Glutamatergic neuron (in vitro differentiated cells): ENCODE data around the gene HYAL3. TPM values are rescaled to one million over a fixed set of nuclear protein-coding genes. Genes with fewer than 3 reads are reported as not detected.

ENCODE experiments used
- DNase-seq: peaks from one replicate; pipeline ENCODE4 v3.0.0; 2022
- H3K27ac Mint-ChIP-seq: one replicate; pipeline ENCODE4 v1.8.0; 2020; ENCODE audit warnings: mild to moderate bottlenecking, mixed read lengths, inconsistent platforms; ENCODE audit not compliant: unreplicated experiment
- H3K27me3 Mint-ChIP-seq: one replicate; pipeline ENCODE4 v1.8.0; 2020; ENCODE audit warnings: mild to moderate bottlenecking, moderate library complexity, mixed read lengths, inconsistent platforms; ENCODE audit not compliant: unreplicated experiment
- H3K36me3 Mint-ChIP-seq: one replicate; pipeline ENCODE4 v1.8.0; 2020; ENCODE audit warnings: mild to moderate bottlenecking, mixed read lengths, inconsistent platforms; ENCODE audit not compliant: unreplicated experiment
- H3K4me1 Mint-ChIP-seq: one replicate; pipeline ENCODE4 v1.8.0; 2020; ENCODE audit warnings: mild to moderate bottlenecking, low read depth, mixed read lengths, inconsistent platforms; ENCODE audit not compliant: unreplicated experiment
- H3K4me3 Mint-ChIP-seq: one replicate; pipeline ENCODE4 v1.8.0; 2020; ENCODE audit warnings: mild to moderate bottlenecking, mixed read lengths, inconsistent platforms; ENCODE audit not compliant: unreplicated experiment
- H3K9me3 Mint-ChIP-seq: one replicate; pipeline ENCODE4 v1.8.0; 2020; ENCODE audit warnings: mild to moderate bottlenecking, moderate library complexity, mixed read lengths, inconsistent platforms; ENCODE audit not compliant: unreplicated experiment
- CTCF ChIP-seq: fragments of 200-600 bp; sonication (generic); IDR thresholded peaks from one replicate; pipeline ENCODE4 v1.5.0; 2021; ENCODE audit not compliant: partially characterized antibody, unreplicated experiment
- total RNA-seq: library from RNA; stranded (reverse); fragmentation: NEBNext Ultra II Directional; extraction: Animal tissue kit (Norgen Biotek cat#: 25700); gene quantifications from one replicate; pipeline ENCODE4 v1.2.1, GENCODE V29; 2021; ENCODE audit not compliant: unreplicated experiment

Gene HYAL3
- total RNA-seq, 1 donor from 2014 or later = 6.9 TPM

GRCh38 chr3:50342813-50343633, 43.8 kb upstream of the HYAL3 start:
- Mint-ChIP-seq H3K27me3 (peaks cover 27% of the 10 kb centered on the region), H3K9me3 (peaks cover 17% of the 10 kb centered on the region), H3K36me3 (peaks cover 4% of the 10 kb centered on the region), H3K4me1 (peaks cover 15% of the 10 kb centered on the region), H3K27ac (no peak overlapping the region), H3K4me3 (no peak overlapping the region)
- no peak for TF ChIP-seq CTCF
- no peak for DNase-seq

- H3K27me3 Mint-ChIP-seq = peaks cover 27% of the 10 kb centered on the region
- peaks cover 4% of the 10 kb centered on the region for H3K36me3 Mint-ChIP-seq
- H3K27ac Mint-ChIP-seq = no peak overlapping the region
- DNase-seq = no peak
- peaks cover 15% of the 10 kb centered on the region for H3K4me1 Mint-ChIP-seq
- H3K4me3 Mint-ChIP-seq = no peak overlapping the region
- TF ChIP-seq CTCF = no peak
- peaks cover 17% of the 10 kb centered on the region for H3K9me3 Mint-ChIP-seq
These were observed 42.9 kb upstream of the HYAL3 start for GRCh38 chr3:50341996-50342650.

DNA sequence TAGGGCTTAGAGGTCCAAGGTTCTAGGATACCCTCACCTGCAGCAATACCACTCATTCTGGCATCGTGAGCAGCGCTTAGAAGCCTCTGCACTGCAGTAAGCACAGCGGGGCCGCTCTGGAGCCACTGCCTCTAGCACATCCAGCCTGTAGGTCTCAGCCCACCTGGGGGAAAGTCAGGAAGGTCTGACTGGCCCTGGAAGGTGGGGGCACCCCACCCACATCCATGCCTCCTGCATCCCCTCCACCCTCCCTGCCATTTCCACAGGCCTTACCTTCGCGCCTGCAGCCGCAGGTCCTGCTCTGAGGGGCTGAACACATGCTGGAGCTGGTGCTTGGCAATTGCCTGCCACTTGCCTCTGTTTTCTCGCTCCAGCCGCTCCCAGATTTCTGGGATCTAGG, 42.3 kb upstream of the HYAL3 start:
- Mint-ChIP-seq H3K27me3 (peaks cover 29% of the 10 kb centered on the region), H3K9me3 (peaks cover 18% of the 10 kb centered on the region), H3K36me3 (peaks cover 4% of the 10 kb centered on the region), H3K4me3 (no peak overlapping the region), H3K4me1 (peaks cover 15% of the 10 kb centered on the region), H3K27ac (no peak overlapping the region)
- no peak for TF ChIP-seq CTCF
- DNase-seq = no peak

DNA sequence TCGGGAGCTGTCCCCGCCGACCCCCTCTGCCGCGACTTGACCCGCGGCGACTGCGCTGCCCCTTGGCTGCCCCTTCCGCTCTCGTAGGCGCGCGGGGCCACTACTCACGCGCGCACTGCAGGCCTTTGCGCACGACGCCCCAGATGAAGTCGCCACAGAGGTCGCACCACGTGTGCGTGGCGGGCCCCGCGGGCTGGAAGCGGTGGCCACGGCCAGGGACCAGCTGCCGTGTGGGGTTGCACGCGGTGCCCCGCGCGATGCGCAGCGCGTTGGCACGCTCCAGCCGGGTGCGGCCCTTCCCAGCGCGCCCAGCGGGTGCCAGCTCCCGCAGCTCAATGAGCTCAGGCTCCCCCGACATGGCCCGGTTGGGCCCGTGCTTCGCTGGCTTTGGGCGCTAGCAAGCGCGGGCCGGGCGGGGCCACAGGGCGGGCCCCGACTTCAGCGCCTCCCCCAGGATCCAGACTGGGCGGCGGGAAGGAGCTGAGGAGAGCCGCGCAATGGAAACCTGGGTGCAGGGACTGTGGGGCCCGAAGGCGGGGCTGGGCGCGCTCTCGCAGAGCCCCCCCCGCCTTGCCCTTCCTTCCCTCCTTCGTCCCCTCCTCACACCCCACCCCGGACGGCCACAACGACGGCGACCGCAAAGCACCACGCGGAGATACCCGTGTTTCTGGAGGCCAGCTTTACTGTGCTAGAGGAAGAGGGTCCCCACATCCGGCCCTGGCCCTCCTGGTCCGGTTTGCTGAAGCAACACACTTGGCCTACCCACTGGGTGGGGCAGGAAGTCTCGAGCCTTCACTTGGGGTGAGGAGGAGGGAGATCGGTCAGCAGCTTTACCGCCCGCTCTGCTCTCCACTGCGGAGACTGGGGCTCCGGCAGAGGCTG, 41.5 kb upstream of the HYAL3 start, which contains the start of gene RASSF1:
Gene RASSF1 (minus strand): TSS at position 389 of the 882 bp plus-strand sequence. CDS start 31 bp downstream, at position 358.
- Mint-ChIP-seq H3K27me3 (peaks cover 32% of the 10 kb centered on the region), H3K4me1 (peaks cover 20% of the 10 kb centered on the region), H3K9me3 (peaks cover 21% of the 10 kb centered on the region), H3K4me3 (peak within 1 kb of the TSS; percentile 69), H3K36me3 (peaks cover 4% of the 10 kb centered on the region), H3K27ac (no peak within 1 kb of the TSS)
- TF ChIP-seq CTCF = no peak
- no peak for DNase-seq
